H1 (cell line): ENCODE data around the gene GJC2. TPM values are rescaled to one million over a fixed set of nuclear protein-coding genes. Genes with fewer than 3 reads are reported as not detected.
A peak's percentile ranks its signal among the peaks of the same experiment; 100 is the strongest.

Source experiments
- CTCF ChIA-PET: fragments of 300-600 bp; sonication (Branson Sonifier 250); formaldehyde crosslinking; loops from one replicate; lab custom pipeline; 2021; ENCODE audit not compliant: partially characterized antibody; lab: Charles Lee
- POLR2A ChIA-PET: fragments of 300-600 bp; sonication (Branson Sonifier 250); formaldehyde crosslinking; loops from one replicate; lab custom pipeline; 2021; ENCODE audit warnings: inconsistent platforms; ENCODE audit not compliant: partially characterized antibody; lab: Charles Lee
- DNase-seq, 2 experiments: peaks; one replicate each; pipeline versions ENCODE4 v3.0.0 to v3.0.0-alpha.2; 2010 to 2022; ENCODE audit warnings: low spot score in 2 of 2, low read depth in 1 of 2, mixed read lengths in 1 of 2
- FAIRE-seq: peaks from 2 replicates; lab custom pipeline; 2011; peaks lifted over from hg19 to GRCh38; lab: Jason Lieb, UNC
- H2AFZ ChIP-seq: 2 replicates; pipeline ENCODE4 v1.8.1; 2012; ENCODE audit warnings: low read length, inconsistent platforms
- H2AK5ac ChIP-seq: 2 replicates; pipeline ENCODE4 v1.6.1; 2013; ENCODE audit warnings: low read depth, low read length
- H2BK120ac ChIP-seq: replicated peaks from 2 replicates; pipeline ENCODE3; 2013; ENCODE audit warnings: low read depth, low read length, inconsistent platforms
- H2BK12ac ChIP-seq: 2 replicates; pipeline ENCODE4 v1.6.1; 2013; ENCODE audit warnings: low read depth, low read length
- H2BK15ac ChIP-seq: 2 replicates; pipeline ENCODE4 v1.6.1; 2013; ENCODE audit warnings: low read length
- H2BK20ac ChIP-seq: 2 replicates; pipeline ENCODE4 v1.6.1; 2013; ENCODE audit warnings: low read length
- H2BK5ac ChIP-seq: 2 replicates; pipeline ENCODE4 v1.6.1; 2013; ENCODE audit warnings: low read depth, low read length
- H3K14ac ChIP-seq: 2 replicates; pipeline ENCODE4 v1.6.1; 2013; ENCODE audit warnings: inconsistent platforms; ENCODE audit not compliant: insufficient read length
- H3K18ac ChIP-seq: 2 replicates; pipeline ENCODE4 v1.6.1; 2013; ENCODE audit warnings: low read length; ENCODE audit errors: extremely low read depth
- H3K23ac ChIP-seq: 2 replicates; pipeline ENCODE4 v1.6.1; 2013; ENCODE audit warnings: inconsistent platforms; ENCODE audit not compliant: insufficient read length
- H3K23me2 ChIP-seq: 2 replicates; pipeline ENCODE4 v1.6.1; 2013; ENCODE audit warnings: low read depth, low read length
- H3K27ac ChIP-seq: 2 replicates; pipeline ENCODE4 v1.6.1; 2011; ENCODE audit warnings: low read depth, low read length, inconsistent platforms
- H3K27me3 ChIP-seq, 4 experiments: replicated peaks in 1 of 4; 1 replicate in 1 of 4; 2 replicates in 3 of 4; pipeline versions ENCODE4 v1.6.1 to v1.8.1; 2011 to 2013; ENCODE audit warnings: low read length in 3 of 4, mild to moderate bottlenecking in 3 of 4, inconsistent platforms in 2 of 4, mixed read lengths in 2 of 4, moderate library complexity in 1 of 4; ENCODE audit not compliant: control insufficient read depth in 3 of 4, insufficient read depth in 3 of 4; ENCODE audit errors: extremely low read depth in 1 of 4
- H3K36me3 ChIP-seq, 4 experiments: 2 replicates each; pipeline versions ENCODE4 v1.6.1 to v1.8.1; 2011 to 2013; ENCODE audit warnings: mild to moderate bottlenecking in 4 of 4, low read length in 3 of 4, moderate library complexity in 2 of 4, control low read depth in 1 of 4, inconsistent platforms in 1 of 4; ENCODE audit not compliant: insufficient read depth in 4 of 4, control insufficient read depth in 2 of 4
- H3K4ac ChIP-seq: replicated peaks from 2 replicates; pipeline ENCODE3; 2013; ENCODE audit warnings: low read length, low read depth, mixed read lengths, inconsistent platforms; ENCODE audit not compliant: insufficient read length
- H3K4me1 ChIP-seq, 4 experiments: replicated peaks in 1 of 4; 1 replicate in 1 of 4; 2 replicates in 3 of 4; pipeline versions ENCODE4 v1.6.1 to v1.8.1; 2011 to 2013; ENCODE audit warnings: low read length in 3 of 4, inconsistent platforms in 2 of 4, mixed read lengths in 1 of 4; ENCODE audit not compliant: insufficient read depth in 4 of 4, control insufficient read depth in 3 of 4
- H3K4me2 ChIP-seq, 2 experiments: 2 replicates each; pipeline versions ENCODE4 v1.6.1 to v1.8.1; 2011 to 2013; ENCODE audit warnings: low read depth in 2 of 2, low read length in 2 of 2, control low read depth in 1 of 2, inconsistent platforms in 1 of 2, mild to moderate bottlenecking in 1 of 2; ENCODE audit not compliant: insufficient read depth in 1 of 2
- H3K4me3 ChIP-seq, 4 experiments: fragments of 200-600, 300-600 bp in 1 of 4; sonication (generic), shearing (Covaris generic), sonication (Bioruptor Twin) in 1 of 4; 2 replicates each; pipeline versions ENCODE4 v1.5.1 to v1.8.1; 2011 to 2016; ENCODE audit warnings: low read length in 4 of 4, low read depth in 3 of 4, control low read depth in 2 of 4, inconsistent platforms in 2 of 4, mild to moderate bottlenecking in 2 of 4, mixed read lengths in 1 of 4, moderate library complexity in 1 of 4; ENCODE audit not compliant: insufficient read depth in 2 of 4; ENCODE audit errors: extremely low read depth in 1 of 4
- H3K56ac ChIP-seq: replicated peaks from 2 replicates; pipeline ENCODE3; 2013; ENCODE audit warnings: low read depth, mild to moderate bottlenecking, mixed read lengths, low read length, inconsistent platforms; ENCODE audit not compliant: insufficient read length
- H3K79me1 ChIP-seq: 2 replicates; pipeline ENCODE4 v1.6.1; 2013; ENCODE audit warnings: low read depth, low read length, control low read depth
- H3K79me2 ChIP-seq, 2 experiments: 2 replicates each; pipeline versions ENCODE4 v1.6.1 to v1.8.1; 2012 to 2013; ENCODE audit warnings: low read length in 2 of 2, mild to moderate bottlenecking in 2 of 2, inconsistent platforms in 1 of 2; ENCODE audit not compliant: insufficient read depth in 2 of 2, control insufficient read depth in 1 of 2
- H3K9ac ChIP-seq, 4 experiments: replicated peaks in 1 of 4; 1 replicate in 1 of 4; 2 replicates in 3 of 4; pipeline versions ENCODE4 v1.6.1 to v1.8.1; 2011 to 2013; ENCODE audit warnings: low read depth in 3 of 4, low read length in 3 of 4, control low read depth in 2 of 4, mild to moderate bottlenecking in 2 of 4, moderate library complexity in 2 of 4, inconsistent platforms in 1 of 4; ENCODE audit errors: extremely low read depth in 1 of 4
- H3K9me3 ChIP-seq, 2 experiments: 2 replicates each; pipeline versions ENCODE4 v1.6.1 to v1.8.1; 2012 to 2013; ENCODE audit warnings: mild to moderate bottlenecking in 2 of 2, moderate library complexity in 2 of 2, control low read depth in 1 of 2, inconsistent platforms in 1 of 2, low read depth in 1 of 2, low read length in 1 of 2, mixed read lengths in 1 of 2; ENCODE audit not compliant: insufficient read depth in 2 of 2
- H4K20me1 ChIP-seq, 2 experiments: replicated peaks in 1 of 2; 2 replicates each; pipeline versions ENCODE3 to v1.8.1; 2011 to 2013; ENCODE audit warnings: inconsistent platforms in 2 of 2, low read length in 2 of 2, mild to moderate bottlenecking in 1 of 2; ENCODE audit not compliant: insufficient read depth in 2 of 2, control insufficient read depth in 1 of 2
- H4K5ac ChIP-seq: 2 replicates; pipeline ENCODE4 v1.6.1; 2013; ENCODE audit warnings: low read length, low read depth, mixed read lengths, inconsistent platforms; ENCODE audit not compliant: insufficient read length
- H4K8ac ChIP-seq: 2 replicates; pipeline ENCODE4 v1.8.0; 2013; ENCODE audit warnings: mild to moderate bottlenecking, moderate library complexity, low read length, inconsistent platforms; ENCODE audit not compliant: insufficient read depth; ENCODE audit errors: extremely low read depth
- H4K91ac ChIP-seq: replicated peaks from 2 replicates; pipeline ENCODE3; 2013; ENCODE audit warnings: low read length, mixed read lengths, inconsistent platforms; ENCODE audit not compliant: insufficient read length
- BACH1 ChIP-seq: IDR thresholded peaks from 2 replicates; pipeline ENCODE4 v1.6.1; 2012; ENCODE audit warnings: low read length, improper control_type of control experiment
- CBX5 ChIP-seq: fragments of 300-800, 300-1000 bp; sonication (generic); IDR thresholded peaks from 2 replicates; pipeline ENCODE4 v1.7.1; 2016; ENCODE audit warnings: antibody characterized with exemption, low read length, low read depth
- CREB1 ChIP-seq: IDR thresholded peaks from 2 replicates; pipeline ENCODE4 v1.6.1; 2012; ENCODE audit warnings: inconsistent platforms
- JUND ChIP-seq: IDR thresholded peaks from 2 replicates; pipeline ENCODE4 v1.6.1; 2011; ENCODE audit warnings: mild to moderate bottlenecking, improper control_type of control experiment, low read length
- PHF8 ChIP-seq: fragments of 200-600 bp; sonication (generic); conservative IDR thresholded peaks from 2 replicates; pipeline ENCODE4 v1.7.1; 2012; ENCODE audit warnings: low read depth, mild to moderate bottlenecking, inconsistent platforms, low read length, moderate library complexity
- RAD21 ChIP-seq, 2 experiments: IDR thresholded peaks in 1 of 2; conservative IDR thresholded peaks in 1 of 2; 2 replicates each; pipeline ENCODE4 v1.6.1; 2011; ENCODE audit warnings: low read depth in 2 of 2, low read length in 2 of 2, improper control_type of control experiment in 1 of 2, inconsistent platforms in 1 of 2, mild to moderate bottlenecking in 1 of 2, moderate library complexity in 1 of 2
- SP4 ChIP-seq: IDR thresholded peaks from 2 replicates; pipeline ENCODE4 v1.6.1; 2012; ENCODE audit warnings: low read length, inconsistent platforms
- WGBS, 2 experiments: shearing (Covaris generic) in 1 of 2; methylation state at CpG; one replicate each; pipeline versions ENCODE4 v1.1.6 to v1.1.7; 2013 to 2015; ENCODE audit warnings: low lambda C conversion rate in 2 of 2, mixed read lengths in 2 of 2, inconsistent platforms in 1 of 2, low coverage in 1 of 2, missing lambda C conversion rate in 1 of 2; ENCODE audit not compliant: insufficient replicate concordance in 2 of 2, insufficient coverage in 1 of 2, insufficient read length in 1 of 2; ENCODE audit errors: extremely low coverage in 1 of 2, missing lambda C conversion rate in 1 of 2; 5-methylcytosine and 5-hydroxymethylcytosine counted together
- polyA plus RNA-seq, 7 experiments: library from polyadenylated mRNA; depleted of rRNA in 3 of 7; stranded (reverse) in 5 of 7; unstranded in 2 of 7; fragments of >200 nt in 5 of 7; fragments of 200-250 nt in 2 of 7; gene quantifications; 1 replicate in 5 of 7; 2 replicates in 1 of 7; 4 replicates in 1 of 7; pipeline versions ENCODE4 v1.2.1 to v1.2.3, GENCODE V29; 2011 to 2013; ENCODE audit warnings: missing spikeins in 2 of 7, mixed read lengths in 2 of 7
- total RNA-seq: library from RNA; stranded (reverse); fragmentation: NEBNext Ultra II Directional; extraction: Animal tissue kit (Norgen Biotek cat#: 25700); gene quantifications from 2 replicates; pipeline ENCODE4 v1.2.1, GENCODE V29; 2021
- TF ChIP-seq, protein P1 (sequence below), 3 experiments: IDR thresholded peaks; 1 replicate in 2 of 3; 2 replicates in 1 of 3; pipeline versions ENCODE4 v1.5.1 to v1.6.1; 2011; ENCODE audit warnings: low read length in 3 of 3, mild to moderate bottlenecking in 3 of 3, inconsistent platforms in 2 of 3, low read depth in 1 of 3, moderate library complexity in 1 of 3; ENCODE audit not compliant: insufficient read depth in 1 of 3; ENCODE audit errors: control extremely low read depth in 1 of 3

Gene GJC2
- total and polyA plus RNA-seq, 2 of the 8 experiments (the other 6 are each of a cell fraction or from before 2014, with no cell fraction given) = 0.17 to 0.54 TPM

DNA sequence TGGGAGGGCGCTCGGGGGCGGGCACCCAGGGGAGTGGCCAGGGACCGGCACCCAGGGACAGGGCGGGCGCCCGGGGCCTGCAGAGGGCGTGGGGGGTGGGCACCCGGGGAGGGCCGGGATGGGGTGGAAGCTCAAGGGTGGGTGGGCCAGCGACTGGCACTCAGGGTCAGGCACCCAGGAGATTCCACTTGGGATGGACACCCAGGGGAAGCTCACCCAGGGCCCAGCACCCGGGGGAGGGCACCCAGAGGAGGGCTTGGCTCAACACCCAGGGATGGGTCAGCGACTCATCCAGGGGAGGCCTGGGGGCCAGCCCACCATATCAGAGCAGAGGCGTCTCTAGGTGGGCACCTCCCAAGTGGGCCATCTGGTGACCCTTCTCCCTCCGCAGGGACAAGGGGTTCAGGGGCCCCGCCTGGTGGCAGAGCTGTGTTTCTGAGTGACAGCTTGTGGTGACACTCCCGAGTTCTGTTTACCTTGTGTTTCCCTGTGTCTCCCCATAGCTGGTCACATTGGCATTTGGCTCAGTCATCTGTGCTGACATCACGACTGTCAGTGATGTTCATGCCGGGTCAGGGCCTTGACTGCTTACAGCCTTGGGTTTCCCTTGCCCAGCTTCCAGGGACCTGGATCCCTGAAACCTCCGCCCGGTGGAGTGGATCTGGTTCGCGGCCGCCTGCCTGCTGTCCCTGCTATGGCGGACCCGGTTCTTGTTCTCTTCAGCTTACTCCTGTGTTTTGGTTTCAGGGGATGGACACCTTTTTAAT, 16.6 kb downstream of the GJC2 start:
- H3K23me2 ChIP-seq = peaks cover 6% of the 10 kb centered on the region; the same call in 1 of the 2 replicates
- CTCF ChIA-PET = interaction anchor here (0.6 to 6.2 kb wide), 12 partner anchors 10 to 909 kb away, joined by 3 to 40 read pairs (median 6); partner anchors contain the start of gene GJC2
- FAIRE-seq = peak; percentile 73
- TF ChIP-seq CREB1 = 0 out of 2 replicates have a peak, but pooled peaks have one; percentile 30
- peak; percentile 18 to 29; a peak in 2 of 4 replicates for TF ChIP-seq RAD21 (IDR thresholded peaks at IDR 0.05 in 1 of 2, conservative IDR thresholded peaks at IDR 0.05 in 1 of 2; ENCODE audit: low read depth in 2 of 2, low read length in 2 of 2)
- TF ChIP-seq CBX5 = no peak
- TF ChIP-seq, protein P1, sequence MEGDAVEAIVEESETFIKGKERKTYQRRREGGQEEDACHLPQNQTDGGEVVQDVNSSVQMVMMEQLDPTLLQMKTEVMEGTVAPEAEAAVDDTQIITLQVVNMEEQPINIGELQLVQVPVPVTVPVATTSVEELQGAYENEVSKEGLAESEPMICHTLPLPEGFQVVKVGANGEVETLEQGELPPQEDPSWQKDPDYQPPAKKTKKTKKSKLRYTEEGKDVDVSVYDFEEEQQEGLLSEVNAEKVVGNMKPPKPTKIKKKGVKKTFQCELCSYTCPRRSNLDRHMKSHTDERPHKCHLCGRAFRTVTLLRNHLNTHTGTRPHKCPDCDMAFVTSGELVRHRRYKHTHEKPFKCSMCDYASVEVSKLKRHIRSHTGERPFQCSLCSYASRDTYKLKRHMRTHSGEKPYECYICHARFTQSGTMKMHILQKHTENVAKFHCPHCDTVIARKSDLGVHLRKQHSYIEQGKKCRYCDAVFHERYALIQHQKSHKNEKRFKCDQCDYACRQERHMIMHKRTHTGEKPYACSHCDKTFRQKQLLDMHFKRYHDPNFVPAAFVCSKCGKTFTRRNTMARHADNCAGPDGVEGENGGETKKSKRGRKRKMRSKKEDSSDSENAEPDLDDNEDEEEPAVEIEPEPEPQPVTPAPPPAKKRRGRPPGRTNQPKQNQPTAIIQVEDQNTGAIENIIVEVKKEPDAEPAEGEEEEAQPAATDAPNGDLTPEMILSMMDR (IDR thresholded peaks at IDR 0.05; ENCODE audit: control extremely low read depth in 1 of 3, insufficient read depth in 1 of 3, low read depth in 1 of 3, low read length in 3 of 3) = peak in 1 of 3 experiments; percentile 22; a peak in 1 of 4 replicates
- no peak for TF ChIP-seq SP4
- TF ChIP-seq JUND = no peak
- TF ChIP-seq BACH1 = peak; percentile 47; the same call in 1 of the 2 replicates
- no peak for TF ChIP-seq PHF8

More for the DNA sequence above, 16.6 kb downstream of the GJC2 start:
- Histone ChIP-seq H2BK20ac (no peak overlapping the region), H3K56ac (no peak overlapping the region), H2AK5ac (no peak overlapping the region), H4K8ac (no peak overlapping the region), H3K4ac (no peak overlapping the region), H3K18ac (no peak overlapping the region), H4K91ac (no peak overlapping the region), H3K9ac (peak overlapping the region in 3 of 4 experiments; percentile 93 to 98 (median 97); a peak in 5 of 7 replicates), H2BK15ac (no peak overlapping the region; the same call in 1 of the 2 replicates), H3K79me2 (peaks cover 0 to 23% of the 10 kb centered on the region in 2 experiments; a peak in 2 of 4 replicates), H4K20me1 (peaks cover 0 to 4% of the 10 kb centered on the region in 2 experiments), H3K79me1 (peaks cover 2% of the 10 kb centered on the region; the same call in 1 of the 2 replicates), H3K36me3 (no peaks in the 10 kb centered on the region), H2BK120ac (no peak overlapping the region), H3K14ac (no peak overlapping the region), H3K27ac (peak overlapping the region; percentile 99; the same call in 1 of the 2 replicates), H4K5ac (no peak overlapping the region), H3K23ac (no peak overlapping the region), H2BK5ac (peak overlapping the region; percentile 66; the same call in 1 of the 2 replicates), H3K27me3 (peaks cover 0 to 3% (median 0%) of the 10 kb centered on the region in 4 experiments; a peak in 2 of 7 replicates), H3K9me3 (no peaks in the 10 kb centered on the region), H3K4me3 (peak overlapping the region; percentile 54 to 79 (median 62)), H3K4me2 (peak overlapping the region; percentile 28 to 91), H2BK12ac (no peak overlapping the region), H3K4me1 (peaks cover 0 to 12% (median 8%) of the 10 kb centered on the region in 4 experiments; a peak in 6 of 7 replicates), H2AFZ (no peak overlapping the region)
- DNase-seq = peak in 1 of 2 experiments; percentile 78
- POLR2A ChIA-PET = interaction anchor here (0.7 to 6.5 kb wide), 13 partner anchors 8 to 189 kb away, joined by 3 to 44 read pairs (median 5); partner anchors contain the start of gene GUK1
- WGBS, 2 experiments = 39% methylated on average over 21 of the region's 26 CpGs; no CpG with 5 or more reads in 1 of the 2 experiments
